Esophagus muscularis mucosa (tissue), 3 donors: ENCODE results near the gene RBM17.

Source experiments
- POLR2A ChIP-seq: fragments of 450-650 bp; IDR thresholded peaks from one replicate; pipeline ENCODE4 v1.6.1; 2017; ENCODE audit warnings: antibody characterized with exemption, moderate library complexity, mild to moderate bottlenecking, low read depth
- POLR2AphosphoS5 ChIP-seq, 2 donors: sonication (generic); formaldehyde crosslinking; IDR thresholded peaks; one replicate each; pipeline ENCODE4 v1.6.1; 2017; ENCODE audit warnings: antibody characterized with exemption in 2 of 2
- TF ChIP-seq, protein P1 (sequence below), 3 experiments: fragments of 200-600 bp in 2 of 3; fragments of 450-650 bp in 1 of 3; sonication (generic) in 2 of 3; IDR thresholded peaks; one replicate each; pipeline ENCODE4 v1.5.1; 2017 to 2019; ENCODE audit warnings: antibody characterized with exemption in 3 of 3, mild to moderate bottlenecking in 2 of 3, moderate library complexity in 1 of 3

GRCh38 chr10:6069081-6069931, 19.5 kb upstream of the RBM17 start:
- TF ChIP-seq, protein P1, sequence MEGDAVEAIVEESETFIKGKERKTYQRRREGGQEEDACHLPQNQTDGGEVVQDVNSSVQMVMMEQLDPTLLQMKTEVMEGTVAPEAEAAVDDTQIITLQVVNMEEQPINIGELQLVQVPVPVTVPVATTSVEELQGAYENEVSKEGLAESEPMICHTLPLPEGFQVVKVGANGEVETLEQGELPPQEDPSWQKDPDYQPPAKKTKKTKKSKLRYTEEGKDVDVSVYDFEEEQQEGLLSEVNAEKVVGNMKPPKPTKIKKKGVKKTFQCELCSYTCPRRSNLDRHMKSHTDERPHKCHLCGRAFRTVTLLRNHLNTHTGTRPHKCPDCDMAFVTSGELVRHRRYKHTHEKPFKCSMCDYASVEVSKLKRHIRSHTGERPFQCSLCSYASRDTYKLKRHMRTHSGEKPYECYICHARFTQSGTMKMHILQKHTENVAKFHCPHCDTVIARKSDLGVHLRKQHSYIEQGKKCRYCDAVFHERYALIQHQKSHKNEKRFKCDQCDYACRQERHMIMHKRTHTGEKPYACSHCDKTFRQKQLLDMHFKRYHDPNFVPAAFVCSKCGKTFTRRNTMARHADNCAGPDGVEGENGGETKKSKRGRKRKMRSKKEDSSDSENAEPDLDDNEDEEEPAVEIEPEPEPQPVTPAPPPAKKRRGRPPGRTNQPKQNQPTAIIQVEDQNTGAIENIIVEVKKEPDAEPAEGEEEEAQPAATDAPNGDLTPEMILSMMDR (IDR thresholded peaks at IDR 0.05), result no peak
- no peak for TF ChIP-seq POLR2A
- no peak for TF ChIP-seq POLR2AphosphoS5 (IDR thresholded peaks at IDR 0.05)
